ENCODE data around the gene LMF1.
"Not testable (repeated sequence)": the region's sequence is repeated elsewhere in the genome, so short reads cannot be mapped to it uniquely, and the experiment has no call there.

LMF1 gene

DNA sequence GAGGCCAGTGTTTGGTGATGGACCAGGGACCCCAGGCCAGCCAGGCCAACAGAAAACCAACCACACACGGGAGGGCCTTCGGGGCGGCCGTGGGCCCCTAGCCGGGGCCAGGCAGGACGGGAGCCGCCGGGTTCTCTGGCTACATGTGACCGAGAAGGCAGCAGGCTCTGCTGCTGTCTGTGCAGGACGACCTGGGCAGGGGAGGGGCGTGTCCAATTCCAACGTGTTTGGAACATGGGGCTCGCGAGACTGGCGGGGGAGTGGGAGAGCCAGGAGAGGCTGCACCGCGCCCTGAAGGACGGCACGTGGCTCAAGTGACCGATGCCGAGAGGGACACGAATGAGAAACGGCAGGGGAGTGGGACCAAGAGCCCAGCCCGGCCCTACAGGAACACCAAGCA is 75.4 kb downstream of the LMF1 start:
- no peak for DNase-seq (ENCODE audit: low read depth, low spot score)

DNA sequence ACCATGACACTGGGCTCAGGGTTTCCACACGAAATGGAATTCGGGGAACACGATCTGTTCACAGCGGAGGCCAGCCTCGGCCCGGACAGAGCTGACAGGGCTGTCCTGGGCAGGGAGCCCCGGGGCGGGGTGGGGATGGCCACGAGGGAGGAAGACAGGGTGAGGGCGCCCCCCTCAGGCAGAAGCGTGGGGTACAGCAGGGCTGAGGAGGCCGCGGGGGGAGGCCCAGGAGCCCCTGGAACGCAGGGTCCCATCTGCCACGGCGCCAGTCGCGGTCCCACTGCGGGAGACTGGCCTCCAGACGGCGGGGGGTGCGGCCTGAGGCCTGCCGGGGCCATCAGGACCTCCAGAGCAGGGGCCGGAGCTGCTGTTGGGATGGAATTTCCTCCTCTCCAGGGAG is 75.9 kb downstream of the LMF1 start:
- DNase-seq (ENCODE audit: low read depth, low spot score) = no peak

DNA sequence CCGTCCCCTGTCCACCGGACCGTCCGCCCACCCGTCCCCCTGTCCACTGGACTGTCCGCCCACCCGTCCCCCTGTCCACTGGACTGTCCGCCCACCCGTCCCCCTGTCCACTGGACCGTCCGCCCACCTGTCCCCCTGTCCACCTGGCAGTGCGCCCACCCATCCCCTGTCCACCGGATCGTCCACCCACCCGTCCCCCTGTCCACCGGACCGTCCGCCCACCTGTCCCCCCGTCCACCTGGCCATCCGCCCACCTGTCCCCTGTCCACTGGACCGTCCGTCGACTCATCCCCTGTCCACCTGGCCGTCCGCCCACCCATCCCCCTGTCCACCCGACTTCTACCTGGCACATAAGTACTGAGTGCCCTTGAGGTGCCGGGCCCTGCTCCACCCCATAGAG is 76.6 kb downstream of the LMF1 start:
- DNase-seq (ENCODE audit: low read depth, low spot score) = no peak

DNA sequence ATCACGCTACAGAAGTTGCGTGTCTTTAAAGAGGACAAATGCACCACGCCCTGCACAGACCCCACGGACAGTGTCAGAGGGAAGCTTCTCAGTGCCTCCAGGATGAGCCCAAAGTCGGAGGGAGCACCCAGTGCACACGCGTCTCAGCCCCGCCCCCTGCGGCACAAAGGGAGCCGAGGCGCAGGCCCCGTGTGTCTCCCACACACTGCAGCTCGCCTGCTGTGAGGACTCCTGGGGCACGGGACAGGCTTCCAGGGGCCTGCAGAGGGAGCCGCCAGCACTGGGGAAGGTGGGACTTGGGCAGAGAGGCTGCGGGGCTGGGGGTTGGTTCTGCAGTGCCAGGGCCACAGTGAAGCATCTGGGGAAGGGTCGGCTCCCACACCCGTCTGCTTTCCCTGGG is 77.4 kb downstream of the LMF1 start:
- DNase-seq (ENCODE audit: low read depth, low spot score) = no peak

DNA sequence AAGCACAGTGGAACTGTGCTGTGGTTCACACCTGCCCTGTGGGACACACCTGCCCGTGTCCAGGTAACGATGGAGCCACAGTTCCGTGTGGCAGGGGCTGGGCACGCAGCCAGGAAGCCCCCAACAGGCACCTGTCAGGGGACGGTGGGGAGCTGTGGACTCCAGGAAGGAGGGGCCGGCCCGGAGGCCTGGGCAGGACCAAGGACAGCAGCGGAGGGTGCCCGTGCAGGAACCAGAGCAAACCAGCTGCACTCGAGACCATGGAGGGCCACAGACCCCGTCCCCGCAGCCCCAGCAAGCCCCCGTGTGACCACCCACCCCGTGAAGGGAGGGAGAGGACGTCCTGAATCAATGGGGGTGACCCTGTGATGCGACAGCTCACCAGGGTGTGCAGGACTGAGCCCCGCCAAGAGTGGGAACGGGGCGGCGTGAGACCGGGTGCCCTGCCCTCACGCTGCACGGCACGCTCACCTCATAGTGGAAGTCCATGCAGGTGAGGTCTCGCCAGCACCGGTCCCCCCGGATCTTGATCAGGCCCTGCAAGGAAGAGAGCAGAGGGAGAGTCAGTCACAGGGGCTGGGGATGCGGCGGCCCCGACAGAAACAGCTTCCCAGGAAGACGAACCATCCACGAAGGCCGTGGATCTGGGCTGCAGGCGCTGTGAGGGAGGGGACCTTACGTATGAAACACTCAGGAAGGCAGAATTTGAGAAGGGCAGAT is 78.1 kb downstream of the LMF1 start:
- DNase-seq (ENCODE audit: low read depth, low spot score) = no peak

DNA sequence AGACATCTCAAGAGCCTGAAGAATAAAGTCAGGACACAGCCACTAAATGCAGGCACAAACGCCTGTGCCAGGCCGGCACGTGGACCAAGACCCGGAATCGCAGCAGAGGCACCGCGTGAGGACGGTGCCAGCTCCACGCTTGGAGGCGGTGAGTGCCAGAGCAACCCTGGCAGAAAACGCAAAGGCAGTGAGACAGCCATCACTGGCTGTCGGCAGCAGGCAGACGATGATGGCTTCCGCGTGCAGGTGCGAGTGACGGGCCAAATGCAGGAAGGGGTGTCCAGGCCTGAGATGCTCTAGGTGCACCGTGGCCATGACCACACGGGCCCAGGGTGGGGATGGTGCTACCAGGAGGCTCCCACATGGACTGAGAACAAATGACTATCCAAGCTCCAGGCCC is 78.8 kb downstream of the LMF1 start:
- DNase-seq (ENCODE audit: low read depth, low spot score) = no peak

DNA sequence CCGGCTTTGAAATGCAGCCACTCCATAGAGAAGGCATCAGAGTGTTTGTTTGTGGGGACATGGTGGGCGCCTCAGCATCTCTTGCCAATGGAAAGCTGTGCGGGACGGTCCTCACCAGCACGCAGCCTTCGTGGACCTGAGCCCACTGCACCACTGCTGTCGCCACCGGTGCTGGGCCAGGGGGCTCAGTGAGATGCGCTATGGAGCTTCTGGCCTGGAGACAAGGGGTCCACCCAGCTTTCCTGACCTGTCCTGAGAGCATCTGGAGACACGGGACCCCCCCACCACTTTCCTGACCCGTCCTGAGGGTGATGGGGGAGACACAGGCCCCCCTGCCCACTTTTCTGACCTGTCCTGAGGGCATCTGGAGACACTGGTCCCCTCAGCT is 79.4 kb downstream of the LMF1 start:
- DNase-seq (ENCODE audit: low read depth, low spot score) = no peak

DNA sequence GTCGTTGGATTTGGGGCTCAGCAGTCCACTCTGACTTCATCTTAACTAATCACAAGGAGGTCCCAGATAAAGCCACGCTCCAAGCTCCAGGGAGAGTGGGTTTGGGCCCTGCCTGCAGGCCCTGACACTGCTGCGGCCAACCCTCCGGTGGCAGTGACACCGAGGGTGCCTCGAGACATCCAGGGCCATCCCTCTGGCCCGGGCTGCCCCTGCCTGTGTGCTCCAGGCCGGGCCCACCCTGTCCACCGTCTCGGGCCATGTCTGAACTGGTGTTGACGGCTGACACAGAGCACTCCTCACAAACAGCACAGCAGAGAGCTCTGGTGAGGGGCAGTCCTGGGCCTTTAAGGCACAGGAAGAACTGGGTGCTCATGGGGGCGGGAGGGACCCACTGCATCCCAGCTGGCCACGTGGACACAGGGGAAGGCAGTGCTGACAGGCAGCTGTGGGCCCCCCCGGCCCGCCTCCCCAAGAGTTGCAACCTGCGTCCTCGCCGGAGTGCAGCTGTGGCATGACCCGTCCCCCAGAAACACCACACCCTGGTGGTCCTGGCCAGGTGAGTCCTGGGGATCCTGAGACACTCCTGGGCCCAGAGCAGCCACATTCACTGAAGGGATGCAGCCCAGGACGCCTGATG is 80.0 kb downstream of the LMF1 start:
- DNase-seq (ENCODE audit: low read depth, low spot score) = no peak

DNA sequence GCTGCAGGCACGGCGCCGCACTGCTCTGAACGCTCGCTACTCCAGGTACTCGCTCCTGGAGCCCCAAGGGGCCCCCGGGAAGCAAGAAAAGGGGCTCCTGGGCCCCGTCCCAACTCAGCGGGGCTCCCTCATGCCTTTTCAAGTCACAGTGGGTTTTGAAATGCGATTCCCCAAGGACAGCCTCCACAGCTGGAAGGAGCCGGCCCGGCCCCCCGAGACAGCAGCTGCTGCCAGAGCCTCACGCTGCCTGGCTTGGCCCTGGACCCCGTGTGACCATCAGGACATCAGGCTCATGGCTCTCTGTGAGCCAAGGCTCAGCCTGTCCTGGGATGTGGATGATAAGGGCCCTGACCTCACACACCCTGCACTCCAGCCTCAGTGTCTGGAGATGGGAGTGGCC is 80.6 kb downstream of the LMF1 start:
- DNase-seq (ENCODE audit: low read depth, low spot score) = no peak

DNA sequence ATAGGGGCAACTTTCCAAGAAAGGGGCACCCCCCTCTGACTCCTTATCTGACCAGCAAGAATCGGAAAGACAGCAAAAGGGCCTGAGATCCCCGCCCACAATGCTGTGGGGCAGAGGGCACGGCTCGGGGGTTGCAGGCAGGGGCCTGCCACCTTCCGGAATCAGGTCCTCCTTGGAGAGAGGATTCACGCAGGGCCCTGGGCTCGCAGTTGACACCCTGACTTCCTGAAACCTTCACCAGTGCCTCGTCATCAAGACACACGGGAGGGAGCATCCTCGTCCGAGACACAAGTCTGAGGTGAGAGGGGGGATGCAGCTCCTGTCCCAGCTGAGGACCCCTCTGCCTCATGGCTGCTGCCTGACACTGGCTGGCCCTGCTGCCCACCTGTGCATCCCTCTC is 81.2 kb downstream of the LMF1 start:
- no peak for DNase-seq (ENCODE audit: low read depth, low spot score)

DNA sequence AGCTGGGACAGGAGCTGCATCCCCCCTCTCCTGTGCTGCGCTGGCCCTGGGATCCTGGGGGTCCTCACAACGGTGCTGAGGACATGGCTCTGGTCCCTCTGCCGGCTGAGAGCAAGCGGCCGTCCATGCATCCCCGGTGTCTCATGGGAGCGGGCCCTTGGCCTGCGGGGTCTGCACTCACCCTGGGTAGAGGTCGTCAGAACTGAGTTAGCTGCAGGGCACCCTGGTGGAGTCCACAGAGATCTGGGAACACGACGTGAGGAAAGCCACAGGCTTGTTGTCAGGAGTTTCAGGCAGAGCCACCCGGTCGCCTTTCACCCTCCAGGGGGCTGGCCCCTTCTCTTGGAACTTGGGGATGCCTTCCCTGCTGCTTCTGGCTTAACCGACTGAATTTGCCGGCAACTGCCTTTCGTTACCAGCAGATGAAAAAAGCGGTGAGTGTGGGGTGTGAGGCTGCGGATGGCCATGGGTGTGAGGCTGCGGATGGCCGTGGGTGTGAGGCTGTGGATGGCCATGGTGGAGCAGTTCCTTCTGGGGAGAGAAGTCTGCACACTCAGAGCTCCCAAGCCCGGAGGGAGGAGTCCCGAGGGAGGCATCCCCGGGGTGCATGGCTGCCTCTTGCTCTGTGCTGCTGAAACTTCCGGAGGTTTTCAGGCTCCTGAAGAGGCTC is 81.7 kb downstream of the LMF1 start:
- no peak for DNase-seq (ENCODE audit: low read depth, low spot score)

DNA sequence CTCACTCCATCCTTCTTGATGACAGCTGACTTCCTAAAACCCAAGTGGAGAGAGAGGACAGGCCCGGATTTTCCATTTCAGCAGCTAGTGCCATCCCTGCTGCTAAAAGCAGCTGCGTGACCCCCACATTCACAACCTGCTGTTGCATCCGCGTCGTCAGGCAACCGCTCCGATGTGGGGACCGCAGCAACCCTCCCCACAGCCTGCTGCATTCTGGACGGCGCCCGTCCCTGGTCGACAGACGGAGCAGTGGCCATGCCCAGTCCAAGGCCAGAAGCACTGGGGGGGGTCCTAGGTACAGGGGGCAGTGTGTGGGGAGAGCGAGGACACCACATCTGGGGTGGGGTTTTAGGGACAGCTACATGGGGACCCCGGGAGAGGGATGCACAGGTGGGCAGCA is 82.3 kb downstream of the LMF1 start:
- DNase-seq (ENCODE audit: low read depth, low spot score) = not testable (repeated sequence)

DNA sequence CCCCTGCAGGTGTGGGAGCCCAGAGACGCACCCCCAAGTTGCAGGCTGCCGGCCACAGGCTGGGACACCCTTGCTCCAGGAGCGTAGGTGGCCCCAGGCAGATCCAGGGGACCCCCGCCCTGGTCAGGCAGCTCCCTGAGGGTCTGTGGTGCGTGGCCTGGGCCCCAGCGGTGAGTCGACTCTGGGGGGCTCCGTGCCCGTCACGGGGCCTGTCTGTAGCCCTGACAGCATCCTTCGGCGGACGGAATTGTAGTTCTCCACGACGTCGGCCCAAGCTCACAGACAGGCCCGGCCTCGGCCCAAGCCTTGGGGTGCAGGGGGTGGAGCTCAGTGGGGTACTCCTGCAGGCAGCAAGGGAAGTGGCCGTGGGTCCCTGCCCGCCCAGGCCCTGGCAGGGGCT is 82.9 kb downstream of the LMF1 start:
- DNase-seq (ENCODE audit: low read depth, low spot score) = no peak

DNA sequence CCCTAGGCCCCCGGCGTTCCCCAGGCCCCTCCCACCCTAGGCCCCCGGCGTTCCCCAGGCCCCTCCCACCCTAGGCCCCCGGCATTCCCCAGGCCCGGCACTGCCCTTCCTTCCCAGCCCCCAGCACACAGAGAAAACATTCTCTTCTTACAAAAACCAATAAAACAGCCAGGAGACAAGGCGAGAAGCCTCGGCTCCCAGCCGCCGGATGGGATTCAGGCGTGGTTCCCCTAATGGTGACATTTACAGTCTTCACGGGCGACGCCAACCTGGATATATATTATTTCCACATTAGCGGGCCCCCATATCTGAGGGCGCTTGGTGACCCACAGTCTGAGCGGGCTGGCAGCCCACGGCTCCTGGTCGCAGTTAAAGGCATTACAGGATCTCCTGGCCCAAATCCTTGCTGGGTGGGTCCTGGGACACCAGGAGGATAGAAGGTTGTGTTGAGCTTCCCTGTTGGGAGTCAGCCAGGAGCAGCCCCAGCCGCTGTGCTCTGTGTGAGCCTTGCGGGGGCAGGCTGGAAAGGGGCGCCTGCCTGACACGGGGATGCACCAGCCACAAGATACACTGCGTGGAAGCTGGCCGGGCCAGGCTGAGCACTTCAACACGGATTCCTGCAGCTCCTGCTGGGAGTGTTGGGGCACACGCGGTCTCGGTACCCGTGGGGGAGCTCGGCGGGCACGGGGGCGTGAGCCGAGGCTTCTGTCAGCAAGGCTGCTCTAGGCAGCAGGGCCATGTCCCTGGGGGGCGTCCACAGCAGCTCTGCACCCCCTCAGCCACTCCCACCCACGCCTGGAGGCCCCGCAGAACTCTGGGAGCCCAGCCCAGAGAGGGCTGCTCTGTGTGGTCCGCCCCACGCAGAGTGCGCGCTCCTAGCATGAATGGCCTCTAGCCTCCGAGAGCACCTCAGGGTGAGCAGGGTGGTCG is 83.7 kb downstream of the LMF1 start:
- DNase-seq (ENCODE audit: low read depth, low spot score) = no peak

DNA sequence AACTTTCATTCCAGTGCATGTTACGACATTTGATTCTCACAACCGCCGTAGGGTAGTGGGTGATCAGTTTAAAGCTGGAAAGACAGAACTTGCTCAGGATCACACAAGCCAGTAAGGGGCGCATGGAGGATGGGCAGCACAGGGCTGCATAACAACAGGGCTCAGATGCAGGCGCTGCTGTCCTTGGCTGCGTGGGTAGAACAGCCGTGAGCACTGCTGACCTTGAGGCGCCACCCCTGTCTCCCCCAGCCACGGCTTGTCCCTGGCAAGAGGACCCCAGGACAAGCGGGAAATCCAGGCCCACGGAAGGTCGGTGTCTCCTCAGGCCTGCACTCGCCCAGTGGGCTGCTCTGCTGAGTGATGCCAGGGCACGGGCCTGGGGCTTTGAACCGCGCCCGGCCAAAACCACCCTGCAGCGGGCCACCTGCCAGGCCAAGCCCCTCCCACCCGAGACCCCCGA is 84.7 kb downstream of the LMF1 start:
- DNase-seq (ENCODE audit: low read depth, low spot score) = no peak

DNA sequence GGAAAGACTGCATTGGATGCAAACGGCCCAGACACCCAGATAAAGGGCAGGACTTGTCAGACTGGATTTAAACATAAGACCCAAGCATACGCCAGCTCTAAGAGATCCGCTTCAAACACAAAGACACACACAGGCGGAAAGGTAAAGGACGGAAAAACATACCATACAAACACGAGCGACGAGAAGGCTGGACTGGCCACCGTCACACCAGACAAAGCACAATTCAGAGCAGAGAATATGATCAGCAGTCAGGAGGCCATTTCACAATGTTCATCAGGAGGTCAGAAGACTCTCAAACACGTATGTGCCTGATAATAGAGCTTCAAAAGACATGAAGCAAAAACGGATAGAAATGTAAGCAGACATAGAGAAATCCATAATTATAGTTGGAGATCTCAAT is 85.4 kb downstream of the LMF1 start:
- no peak for DNase-seq (ENCODE audit: low read depth, low spot score)

DNA sequence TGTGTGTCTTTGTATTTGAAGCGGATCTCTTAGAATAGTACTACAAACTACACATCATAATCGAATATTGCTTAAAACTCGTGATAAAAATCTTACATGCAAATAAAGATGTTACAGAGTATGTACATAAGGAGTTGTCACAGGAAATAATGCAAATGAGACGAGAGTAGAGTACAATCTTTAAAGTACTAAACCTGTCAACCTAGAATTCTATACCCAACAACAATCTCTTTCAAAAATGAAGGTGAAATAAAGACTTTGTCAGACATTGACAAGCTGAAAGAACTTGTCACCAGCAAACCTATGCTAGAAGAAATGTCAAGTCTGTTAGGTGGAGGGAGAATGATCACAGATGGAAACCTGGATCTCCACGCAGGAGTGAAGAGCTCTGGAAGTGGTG is 86.6 kb downstream of the LMF1 start:
- DNase-seq (ENCODE audit: low read depth, low spot score) = no peak

DNA sequence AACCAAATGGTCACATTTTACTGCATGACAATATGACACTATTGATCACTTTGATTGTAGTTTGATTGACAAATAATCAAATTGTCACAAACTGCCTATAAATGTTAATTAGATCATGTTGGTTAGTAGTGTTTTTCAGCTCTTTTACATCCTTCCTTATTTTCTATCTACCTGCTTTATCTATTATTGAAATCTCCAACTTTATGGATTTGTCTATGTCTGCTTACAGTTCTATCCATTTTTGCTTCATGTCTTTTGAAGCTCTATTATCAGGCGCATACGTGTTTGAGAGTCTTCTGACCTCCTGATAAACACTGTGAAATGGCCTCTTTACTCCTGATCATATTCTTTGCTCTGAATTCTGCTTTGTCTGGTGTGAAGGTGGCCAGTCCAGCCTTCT is 87.0 kb downstream of the LMF1 start:
- DNase-seq (ENCODE audit: low read depth, low spot score) = no peak

DNA sequence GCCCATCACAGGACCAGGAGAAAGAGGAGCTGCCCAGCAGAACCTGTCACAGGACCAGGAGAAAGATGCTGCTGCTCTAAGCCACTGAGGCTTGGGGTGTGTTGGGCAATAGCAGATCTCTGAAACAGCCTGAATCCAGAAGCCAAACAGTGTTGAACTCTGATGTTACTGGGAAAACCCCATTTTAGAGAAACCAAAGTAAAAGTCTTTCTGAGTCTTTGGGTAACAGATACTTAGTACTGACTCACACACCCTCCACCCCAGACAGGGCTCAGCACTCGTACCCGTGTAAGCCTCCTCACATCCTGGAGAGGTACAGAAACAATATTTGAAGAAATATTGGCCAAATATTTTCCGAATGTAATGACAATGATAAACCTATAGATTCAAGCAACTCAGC is 87.4 kb downstream of the LMF1 start:
- no peak for DNase-seq (ENCODE audit: low read depth, low spot score)

DNA sequence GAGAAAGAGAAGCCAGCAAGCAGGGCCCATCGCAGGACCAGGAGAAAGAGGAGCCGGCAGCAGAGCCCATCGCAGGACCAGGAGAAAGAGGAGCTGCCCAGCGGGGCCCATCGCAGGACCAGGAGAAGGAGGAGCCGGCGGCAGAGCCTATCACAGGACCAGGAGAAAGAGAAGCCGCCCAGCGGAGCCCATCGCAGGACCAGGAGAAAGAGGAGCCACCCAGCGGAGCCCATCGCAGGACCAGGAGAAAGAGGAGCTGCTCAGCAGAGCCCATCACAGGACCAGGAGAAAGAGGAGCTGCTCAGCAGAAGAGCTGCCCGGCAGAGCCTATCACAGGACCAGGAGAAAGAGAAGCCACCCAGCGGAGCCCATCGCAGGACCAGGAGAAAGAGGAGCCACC is 88.1 kb downstream of the LMF1 start:
- DNase-seq (ENCODE audit: low read depth, low spot score) = not testable (repeated sequence)

DNA sequence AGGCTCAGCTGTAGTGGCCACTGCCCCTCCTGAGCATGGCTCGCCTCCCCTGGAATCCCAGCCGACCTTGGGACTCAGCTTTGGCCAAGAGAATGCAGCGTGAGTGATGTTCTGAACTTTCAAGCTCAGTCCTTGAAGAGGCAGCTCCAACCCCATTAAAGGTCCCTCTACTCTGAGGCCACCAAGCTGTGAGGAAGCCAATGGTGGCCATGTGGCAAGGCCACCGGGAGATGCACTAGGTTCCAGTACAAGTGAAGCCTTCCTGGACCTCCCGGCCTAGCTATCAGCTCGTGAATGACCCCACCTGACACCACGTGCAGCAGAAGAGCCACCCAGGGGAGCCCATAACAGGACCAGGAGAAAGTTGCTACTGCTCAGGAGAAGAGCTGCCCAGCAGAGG is 88.5 kb downstream of the LMF1 start:
- DNase-seq (ENCODE audit: low read depth, low spot score) = no peak
